Measurements from ENCODE around the gene ZNF646. TPM values are rescaled to one million over a fixed set of nuclear protein-coding genes. Genes with fewer than 3 reads are reported as not detected.

The ZNF646 gene
- total and polyA plus RNA-seq, 12 donors: 3.1 to 17.8 (median 13.6) TPM

DNA sequence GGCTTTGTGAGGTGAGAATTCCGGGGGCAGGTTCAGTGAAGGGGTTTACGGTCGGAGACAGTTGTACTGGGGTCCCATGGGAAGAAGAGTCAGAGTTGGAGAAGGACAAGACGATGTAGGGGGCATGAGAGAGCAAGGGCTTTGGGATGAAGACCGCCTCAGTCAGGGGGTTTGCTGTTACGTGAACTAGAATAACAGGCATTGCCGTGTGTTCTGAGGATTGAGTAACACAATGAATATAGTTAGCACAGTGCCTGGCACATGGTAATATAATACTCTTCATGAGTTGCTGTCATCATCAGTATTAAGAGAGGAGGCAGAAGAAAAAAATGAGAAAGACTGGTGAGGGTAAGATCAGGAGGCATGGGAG is 577 bp downstream of the ZNF646 start:
- TF ChIP-seq, protein P1, sequence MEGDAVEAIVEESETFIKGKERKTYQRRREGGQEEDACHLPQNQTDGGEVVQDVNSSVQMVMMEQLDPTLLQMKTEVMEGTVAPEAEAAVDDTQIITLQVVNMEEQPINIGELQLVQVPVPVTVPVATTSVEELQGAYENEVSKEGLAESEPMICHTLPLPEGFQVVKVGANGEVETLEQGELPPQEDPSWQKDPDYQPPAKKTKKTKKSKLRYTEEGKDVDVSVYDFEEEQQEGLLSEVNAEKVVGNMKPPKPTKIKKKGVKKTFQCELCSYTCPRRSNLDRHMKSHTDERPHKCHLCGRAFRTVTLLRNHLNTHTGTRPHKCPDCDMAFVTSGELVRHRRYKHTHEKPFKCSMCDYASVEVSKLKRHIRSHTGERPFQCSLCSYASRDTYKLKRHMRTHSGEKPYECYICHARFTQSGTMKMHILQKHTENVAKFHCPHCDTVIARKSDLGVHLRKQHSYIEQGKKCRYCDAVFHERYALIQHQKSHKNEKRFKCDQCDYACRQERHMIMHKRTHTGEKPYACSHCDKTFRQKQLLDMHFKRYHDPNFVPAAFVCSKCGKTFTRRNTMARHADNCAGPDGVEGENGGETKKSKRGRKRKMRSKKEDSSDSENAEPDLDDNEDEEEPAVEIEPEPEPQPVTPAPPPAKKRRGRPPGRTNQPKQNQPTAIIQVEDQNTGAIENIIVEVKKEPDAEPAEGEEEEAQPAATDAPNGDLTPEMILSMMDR (IDR thresholded peaks at IDR 0.05): no peak
- TF ChIP-seq POLR2A (IDR thresholded peaks at IDR 0.05): no peak
- Histone ChIP-seq H3K27me3 (no peaks in the 10 kb centered on the region), H3K36me3 (replicated peaks in 1 of 2) (peaks cover 0 to 36% of the 10 kb centered on the region in 2 donors), H3K27ac (peak overlapping the region; percentile 66 to 98 (median 91)), H3K4me3 (peak overlapping the region; percentile 18 to 100 (median 94)), H3K4me1 (replicated peaks in 1 of 2) (peaks cover 13 to 29% of the 10 kb centered on the region in 2 donors), H3K9me3 (replicated peaks in 1 of 3) (no peaks in the 10 kb centered on the region)
- WGBS, 4 donors: 1 to 3% (median 1%) methylated on average over 7 of the region's 7 CpGs
- no peak for DNase-seq
- intact Hi-C loops (cut with DNase I): no loop called here

DNA sequence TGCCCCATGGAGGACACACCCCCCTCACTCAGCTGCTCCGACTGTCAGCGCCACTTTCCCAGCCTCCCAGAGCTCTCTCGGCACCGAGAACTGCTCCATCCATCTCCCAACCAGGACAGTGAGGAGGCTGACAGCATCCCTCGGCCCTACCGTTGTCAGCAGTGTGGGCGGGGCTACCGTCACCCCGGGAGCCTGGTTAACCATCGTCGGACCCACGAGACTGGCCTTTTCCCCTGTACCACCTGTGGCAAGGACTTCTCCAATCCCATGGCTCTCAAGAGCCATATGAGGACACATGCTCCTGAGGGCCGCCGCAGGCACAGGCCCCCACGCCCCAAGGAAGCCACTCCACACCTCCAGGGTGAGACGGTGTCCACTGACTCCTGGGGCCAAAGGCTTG is 2.1 kb downstream of the ZNF646 start:
- intact Hi-C loops (cut with DNase I): no loop called here
- Histone ChIP-seq H3K9me3 (replicated peaks in 1 of 3) (no peaks in the 10 kb centered on the region), H3K27me3 (no peaks in the 10 kb centered on the region), H3K36me3 (replicated peaks in 1 of 2) (peaks cover 0 to 51% of the 10 kb centered on the region in 2 donors), H3K4me3 (no peak overlapping the region), H3K27ac (no peak overlapping the region), H3K4me1 (replicated peaks in 1 of 2) (peaks cover 13 to 27% of the 10 kb centered on the region in 2 donors)
- peak in 2 of 7 donors; percentile 23 to 50 for DNase-seq
- TF ChIP-seq POLR2A (IDR thresholded peaks at IDR 0.05): no peak
- TF ChIP-seq, protein P1 (IDR thresholded peaks at IDR 0.05): no peak
- WGBS, 4 donors: 60 to 92% (median 80%) methylated on average over 8 to 16 of the region's 16 CpGs

DNA sequence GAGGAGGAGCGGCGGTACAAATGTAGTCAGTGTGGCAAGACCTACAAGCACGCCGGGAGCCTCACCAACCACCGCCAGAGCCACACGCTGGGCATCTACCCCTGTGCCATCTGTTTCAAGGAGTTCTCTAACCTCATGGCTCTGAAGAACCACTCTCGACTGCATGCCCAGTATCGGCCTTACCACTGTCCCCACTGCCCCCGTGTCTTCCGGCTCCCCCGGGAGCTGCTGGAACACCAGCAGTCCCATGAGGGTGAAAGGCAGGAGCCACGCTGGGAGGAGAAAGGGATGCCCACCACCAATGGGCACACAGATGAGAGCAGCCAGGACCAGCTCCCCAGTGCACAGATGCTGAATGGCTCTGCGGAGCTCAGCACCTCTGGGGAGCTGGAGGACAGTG is 2.8 kb downstream of the ZNF646 start:
- TF ChIP-seq, protein P1 (IDR thresholded peaks at IDR 0.05): no peak
- TF ChIP-seq POLR2A (IDR thresholded peaks at IDR 0.05): no peak
- DNase-seq: no peak
- intact Hi-C loops (cut with DNase I): no loop called here

DNA sequence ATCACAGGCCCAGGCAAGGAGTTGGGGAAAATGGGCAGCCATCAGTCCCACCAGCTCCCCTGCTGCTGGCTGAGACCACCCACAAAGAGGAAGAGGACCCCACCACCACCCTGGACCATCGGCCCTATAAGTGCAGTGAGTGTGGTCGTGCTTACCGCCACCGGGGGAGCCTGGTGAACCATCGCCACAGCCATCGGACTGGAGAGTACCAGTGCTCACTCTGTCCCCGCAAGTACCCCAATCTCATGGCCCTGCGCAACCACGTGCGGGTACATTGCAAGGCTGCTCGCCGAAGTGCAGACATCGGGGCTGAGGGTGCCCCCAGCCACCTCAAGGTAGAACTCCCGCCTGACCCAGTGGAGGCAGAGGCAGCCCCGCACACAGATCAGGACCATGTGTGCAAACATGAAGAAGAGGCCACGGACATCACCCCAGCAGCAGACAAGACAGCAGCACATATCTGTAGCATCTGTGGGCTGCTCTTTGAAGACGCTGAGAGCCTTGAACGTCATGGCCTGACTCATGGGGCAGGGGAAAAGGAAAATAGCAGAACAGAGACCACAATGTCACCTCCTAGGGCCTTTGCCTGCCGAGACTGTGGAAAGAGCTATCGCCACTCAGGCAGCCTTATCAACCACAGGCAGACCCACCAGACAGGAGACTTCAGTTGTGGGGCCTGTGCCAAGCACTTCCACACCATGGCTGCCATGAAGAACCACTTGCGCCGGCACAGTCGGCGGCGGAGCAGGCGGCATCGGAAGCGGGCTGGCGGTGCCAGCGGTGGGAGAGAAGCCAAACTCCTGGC is 3.6 kb downstream of the ZNF646 start:
- 90 to 91% (median 90%) methylated on average over 19 to 30 of the region's 30 CpGs for WGBS, 4 donors
- intact Hi-C loops (cut with DNase I): no loop called here

More for the DNA sequence above, 2.8 kb downstream of the ZNF646 start:
- H3K4me1 ChIP-seq (replicated peaks in 1 of 2): peaks cover 8 to 20% of the 10 kb centered on the region in 2 donors
- no peaks in the 10 kb centered on the region for H3K27me3 ChIP-seq
- no peaks in the 10 kb centered on the region for H3K9me3 ChIP-seq (replicated peaks in 1 of 3)
- WGBS, 4 donors: 95 to 99% (median 96%) methylated on average over 10 to 13 of the region's 13 CpGs
- H3K36me3 ChIP-seq (replicated peaks in 1 of 2): peaks cover 0 to 51% of the 10 kb centered on the region in 2 donors
- no peak overlapping the region for H3K27ac ChIP-seq
- H3K4me3 ChIP-seq: no peak overlapping the region

More for the DNA sequence above, 3.6 kb downstream of the ZNF646 start:
- TF ChIP-seq POLR2A (IDR thresholded peaks at IDR 0.05): no peak
- TF ChIP-seq, protein P1 (IDR thresholded peaks at IDR 0.05): no peak
- H3K27me3 ChIP-seq: no peaks in the 10 kb centered on the region
- no peaks in the 10 kb centered on the region for H3K9me3 ChIP-seq (replicated peaks in 1 of 3)
- H3K4me1 ChIP-seq (replicated peaks in 1 of 2): peaks cover 3 to 12% of the 10 kb centered on the region in 2 donors
- DNase-seq: no peak
- H3K36me3 ChIP-seq (replicated peaks in 1 of 2): peaks cover 0 to 51% of the 10 kb centered on the region in 2 donors
- no peak overlapping the region for H3K27ac ChIP-seq
- H3K4me3 ChIP-seq: no peak overlapping the region
